22Rv1 (cell line): ENCODE measurements around the gene DCUN1D2.

ENCODE experiments used
- ZFX ChIP-seq: fragments of 450-650 bp; IDR thresholded peaks from 2 replicates; pipeline ENCODE4 v1.6.1; 2017; ENCODE audit warnings: antibody characterized with exemption, borderline replicate concordance
- TF ChIP-seq, protein P1 (sequence below): fragments of 450-650 bp; IDR thresholded peaks from 2 replicates; pipeline ENCODE4 v1.5.1; 2017; ENCODE audit warnings: mild to moderate bottlenecking

GRCh38 chr13:113446488-113446854, 44.0 kb downstream of the DCUN1D2 start:
- TF ChIP-seq, protein P1, sequence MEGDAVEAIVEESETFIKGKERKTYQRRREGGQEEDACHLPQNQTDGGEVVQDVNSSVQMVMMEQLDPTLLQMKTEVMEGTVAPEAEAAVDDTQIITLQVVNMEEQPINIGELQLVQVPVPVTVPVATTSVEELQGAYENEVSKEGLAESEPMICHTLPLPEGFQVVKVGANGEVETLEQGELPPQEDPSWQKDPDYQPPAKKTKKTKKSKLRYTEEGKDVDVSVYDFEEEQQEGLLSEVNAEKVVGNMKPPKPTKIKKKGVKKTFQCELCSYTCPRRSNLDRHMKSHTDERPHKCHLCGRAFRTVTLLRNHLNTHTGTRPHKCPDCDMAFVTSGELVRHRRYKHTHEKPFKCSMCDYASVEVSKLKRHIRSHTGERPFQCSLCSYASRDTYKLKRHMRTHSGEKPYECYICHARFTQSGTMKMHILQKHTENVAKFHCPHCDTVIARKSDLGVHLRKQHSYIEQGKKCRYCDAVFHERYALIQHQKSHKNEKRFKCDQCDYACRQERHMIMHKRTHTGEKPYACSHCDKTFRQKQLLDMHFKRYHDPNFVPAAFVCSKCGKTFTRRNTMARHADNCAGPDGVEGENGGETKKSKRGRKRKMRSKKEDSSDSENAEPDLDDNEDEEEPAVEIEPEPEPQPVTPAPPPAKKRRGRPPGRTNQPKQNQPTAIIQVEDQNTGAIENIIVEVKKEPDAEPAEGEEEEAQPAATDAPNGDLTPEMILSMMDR: no peak
- TF ChIP-seq ZFX: no peak
